Hepatocyte (in vitro differentiated cells): ENCODE measurements around the gene IL22.

Experiments
- CTCF ChIP-seq: fragments of 200-600 bp; sonication (generic); IDR thresholded peaks from 2 replicates; pipeline ENCODE4 v1.5.1; 2016; ENCODE audit warnings: antibody characterized with exemption, mild to moderate bottlenecking; ENCODE audit not compliant: poor library complexity
- EZH2 ChIP-seq: fragments of 200-600 bp; sonication (generic); IDR thresholded peaks from 2 replicates; pipeline ENCODE4 v1.6.1; 2016; ENCODE audit warnings: antibody characterized with exemption, mild to moderate bottlenecking, borderline replicate concordance

- TF ChIP-seq CTCF (no peak), EZH2 (no peak)
Observed at GRCh38 chr12:68231229-68231628, 22.2 kb downstream of the IL22 start.
